Tibial nerve (tissue), 4 donors: ENCODE data around the gene MTCL1.

Source experiments
- EP300 ChIP-seq, 2 donors: sonication (generic); formaldehyde crosslinking; IDR thresholded peaks; one replicate each; pipeline ENCODE4 v1.6.1; 2017; ENCODE audit warnings: antibody characterized with exemption in 2 of 2, mild to moderate bottlenecking in 1 of 2
- POLR2A ChIP-seq, 2 donors: fragments of 450-650 bp; IDR thresholded peaks; one replicate each; pipeline ENCODE4 v1.6.1; 2017; ENCODE audit warnings: antibody characterized with exemption in 2 of 2, mild to moderate bottlenecking in 2 of 2, moderate library complexity in 2 of 2
- TF ChIP-seq, protein P1 (sequence below), 5 experiments: fragments of 200-600 bp in 3 of 5; fragments of 450-650 bp in 2 of 5; sonication (generic) in 3 of 5; IDR thresholded peaks; one replicate each; pipeline ENCODE4 v1.5.1; 2016 to 2019; ENCODE audit warnings: antibody characterized with exemption in 5 of 5, mild to moderate bottlenecking in 3 of 5, moderate library complexity in 2 of 5

DNA sequence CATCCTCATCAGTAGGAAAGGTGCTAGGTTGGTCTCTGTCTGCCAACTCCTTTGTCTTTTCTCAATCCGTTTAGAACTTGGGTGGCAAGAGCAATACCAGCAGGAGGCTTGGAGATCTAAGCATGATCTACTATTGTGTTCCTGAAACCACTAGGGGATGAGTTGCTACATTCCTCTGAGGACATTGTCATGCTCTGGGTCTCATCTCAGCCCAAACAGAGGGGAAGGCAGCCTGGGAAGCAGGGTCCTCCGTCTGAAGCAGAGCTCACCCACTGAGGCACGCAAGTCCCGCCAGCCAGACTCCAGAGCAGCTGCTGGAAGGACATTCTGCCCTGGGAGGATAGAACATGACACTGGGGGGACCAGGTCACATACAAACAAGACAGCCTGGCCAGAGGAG is 162.9 kb downstream of the MTCL1 start:
- TF ChIP-seq POLR2A (IDR thresholded peaks at IDR 0.05), result no peak
- TF ChIP-seq, protein P1, sequence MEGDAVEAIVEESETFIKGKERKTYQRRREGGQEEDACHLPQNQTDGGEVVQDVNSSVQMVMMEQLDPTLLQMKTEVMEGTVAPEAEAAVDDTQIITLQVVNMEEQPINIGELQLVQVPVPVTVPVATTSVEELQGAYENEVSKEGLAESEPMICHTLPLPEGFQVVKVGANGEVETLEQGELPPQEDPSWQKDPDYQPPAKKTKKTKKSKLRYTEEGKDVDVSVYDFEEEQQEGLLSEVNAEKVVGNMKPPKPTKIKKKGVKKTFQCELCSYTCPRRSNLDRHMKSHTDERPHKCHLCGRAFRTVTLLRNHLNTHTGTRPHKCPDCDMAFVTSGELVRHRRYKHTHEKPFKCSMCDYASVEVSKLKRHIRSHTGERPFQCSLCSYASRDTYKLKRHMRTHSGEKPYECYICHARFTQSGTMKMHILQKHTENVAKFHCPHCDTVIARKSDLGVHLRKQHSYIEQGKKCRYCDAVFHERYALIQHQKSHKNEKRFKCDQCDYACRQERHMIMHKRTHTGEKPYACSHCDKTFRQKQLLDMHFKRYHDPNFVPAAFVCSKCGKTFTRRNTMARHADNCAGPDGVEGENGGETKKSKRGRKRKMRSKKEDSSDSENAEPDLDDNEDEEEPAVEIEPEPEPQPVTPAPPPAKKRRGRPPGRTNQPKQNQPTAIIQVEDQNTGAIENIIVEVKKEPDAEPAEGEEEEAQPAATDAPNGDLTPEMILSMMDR (IDR thresholded peaks at IDR 0.05), result no peak
- TF ChIP-seq EP300 (IDR thresholded peaks at IDR 0.05), result no peak
